GM23248 (cell line): ENCODE measurements around the gene TJP3. TPM values are rescaled to one million over a fixed set of nuclear protein-coding genes. Genes with fewer than 3 reads are reported as not detected.

ENCODE experiments used
- DNase-seq: peaks from one replicate; pipeline ENCODE4 v3.0.0-alpha.2; 2015
- H2AFZ ChIP-seq: fragments of 200-600 bp; sonication (generic); 2 replicates; pipeline ENCODE4 v1.6.1; 2016; ENCODE audit warnings: antibody characterized with exemption
- H3F3A ChIP-seq: fragments of 200-600 bp; sonication (generic); 2 replicates; pipeline ENCODE4 v1.6.1; 2016; ENCODE audit warnings: mild to moderate bottlenecking, antibody characterized with exemption, mixed run types; ENCODE audit not compliant: insufficient read depth
- H3K27ac ChIP-seq: fragments of 200-600 bp; sonication (generic); 2 replicates; pipeline ENCODE4 v1.5.1; 2016; ENCODE audit warnings: mild to moderate bottlenecking
- H3K27me3 ChIP-seq: fragments of 200-600 bp; sonication (generic); replicated peaks from 2 replicates; pipeline ENCODE4 v1.6.1; 2016; ENCODE audit warnings: mild to moderate bottlenecking; ENCODE audit not compliant: insufficient read depth
- H3K36me3 ChIP-seq: fragments of 200-600 bp; sonication (generic); 2 replicates; pipeline ENCODE4 v1.6.1; 2016; ENCODE audit warnings: low read depth, mild to moderate bottlenecking
- H3K4me1 ChIP-seq: fragments of 200-600 bp; sonication (generic); 2 replicates; pipeline ENCODE4 v1.6.1; 2016; ENCODE audit warnings: mild to moderate bottlenecking; ENCODE audit not compliant: insufficient read depth
- H3K4me2 ChIP-seq: fragments of 200-600 bp; sonication (generic); one replicate; pipeline ENCODE4 v1.6.1; 2016; ENCODE audit warnings: mild to moderate bottlenecking; ENCODE audit not compliant: unreplicated experiment
- H3K4me3 ChIP-seq: fragments of 200-600 bp; sonication (generic); 2 replicates; pipeline ENCODE4 v1.5.1; 2016; ENCODE audit warnings: mild to moderate bottlenecking
- H3K79me2 ChIP-seq: fragments of 200-600 bp; sonication (generic); 2 replicates; pipeline ENCODE4 v1.6.1; 2016; ENCODE audit warnings: mild to moderate bottlenecking; ENCODE audit not compliant: insufficient read depth
- H3K9ac ChIP-seq: fragments of 200-600 bp; sonication (generic); 2 replicates; pipeline ENCODE4 v1.6.1; 2016; ENCODE audit warnings: mild to moderate bottlenecking
- H3K9me2 ChIP-seq: fragments of 200-600 bp; sonication (generic); 2 replicates; pipeline ENCODE4 v1.6.1; 2016; ENCODE audit warnings: mixed run types, mild to moderate bottlenecking, moderate library complexity; ENCODE audit not compliant: insufficient read depth
- H3K9me3 ChIP-seq: fragments of 200-600 bp; sonication (generic); one replicate; pipeline ENCODE4 v1.6.1; 2017; ENCODE audit warnings: low read depth
- H4K20me1 ChIP-seq: fragments of 200-600 bp; sonication (generic); 2 replicates; pipeline ENCODE4 v1.6.0; 2016; ENCODE audit not compliant: insufficient read depth
- EZH2 ChIP-seq: fragments of 200-600 bp; sonication (generic); IDR thresholded peaks from 2 replicates; pipeline ENCODE4 v1.6.1; 2018; ENCODE audit warnings: antibody characterized with exemption, mild to moderate bottlenecking; ENCODE audit not compliant: insufficient read depth, poor library complexity, severe bottlenecking
- EZH2phosphoT487 ChIP-seq: fragments of 200-600 bp; sonication (generic); IDR thresholded peaks from 2 replicates; pipeline ENCODE4 v1.6.1; 2018; ENCODE audit warnings: antibody characterized with exemption, moderate library complexity, mild to moderate bottlenecking, low read depth; ENCODE audit not compliant: insufficient read depth
- WGBS, 2 experiments: methylation state at CpG; one replicate each; pipeline ENCODE4 v1.1.6; 2015 to 2017; ENCODE audit warnings: low lambda C conversion rate in 2 of 2, low coverage in 1 of 2; ENCODE audit errors: missing lambda C conversion rate in 2 of 2; 5-methylcytosine and 5-hydroxymethylcytosine counted together
- in situ Hi-C: fragments of 300-500 bp; cut with MboI; formaldehyde crosslinking; loops from 2 replicates; pipeline ENCODE4 v1.15.0; 2020
- polyA plus RNA-seq: library from polyadenylated mRNA; unstranded; fragments of >200 nt; fragmentation: Nextera tagmentation; extraction: Ambion mirVana; gene quantifications from 2 replicates; pipeline ENCODE4 v1.2.1, GENCODE V29; 2016
- total RNA-seq: library from RNA; depleted of rRNA; stranded (reverse); fragments of >200 nt; shearing (Covaris generic); gene quantifications from 2 replicates; pipeline ENCODE4 v1.2.3, GENCODE V29; 2014

The TJP3 gene
- total and polyA plus RNA-seq, 2 experiments from 2014 or later: not detected

DNA sequence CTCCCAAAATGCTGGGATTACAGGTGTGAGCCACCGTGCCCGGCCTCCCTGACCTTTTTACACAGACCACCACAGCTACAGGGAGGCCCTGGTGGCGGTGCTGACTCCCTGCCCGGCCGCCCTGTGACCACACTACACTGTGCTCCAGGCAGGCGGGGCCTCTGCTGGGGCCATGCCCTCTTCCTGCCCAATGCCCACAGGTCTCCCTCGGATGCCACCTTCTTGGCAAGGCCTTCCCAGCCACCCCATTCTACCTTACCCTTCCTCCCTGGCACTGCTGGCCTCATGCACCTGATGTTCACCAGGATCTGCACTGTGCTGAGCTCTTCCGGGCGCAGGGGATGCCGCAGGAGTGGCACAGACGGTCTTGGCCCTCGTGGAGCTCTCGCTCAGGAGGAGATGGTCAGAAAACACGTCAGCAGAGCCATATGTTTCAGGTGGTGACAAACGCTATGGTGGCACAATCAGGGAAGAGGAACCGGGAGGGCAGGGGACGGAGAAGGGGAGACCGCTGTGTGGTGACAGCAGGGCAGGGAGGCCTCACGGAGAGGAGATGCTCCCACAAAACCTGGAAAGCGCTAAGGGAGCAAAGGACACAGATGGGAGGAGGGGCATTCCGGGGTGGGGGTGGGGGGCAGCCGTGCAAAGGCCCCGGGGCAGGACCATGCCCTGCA lies 12.1 kb upstream of the TJP3 start:
- Histone ChIP-seq H3K27ac (no peak overlapping the region), H3K9me2 (no peaks in the 10 kb centered on the region), H3K27me3 (no peaks in the 10 kb centered on the region), H3K4me3 (no peak overlapping the region), H3K79me2 (peaks cover 87% of the 10 kb centered on the region), H3K36me3 (no peaks in the 10 kb centered on the region), H3K9ac (no peak overlapping the region), H3K9me3 (no peaks in the 10 kb centered on the region), H3K4me1 (0 out of 2 replicates have a peak, but pooled peaks cover 3% of the 10 kb centered on the region), H2AFZ (no peak overlapping the region), H3K4me2 (no peak overlapping the region), H4K20me1 (peaks cover 5% of the 10 kb centered on the region; the same call in 1 of the 2 replicates), H3F3A (no peaks in the 10 kb centered on the region)
- TF ChIP-seq EZH2: no peak
- TF ChIP-seq EZH2phosphoT487: no peak
- WGBS, 2 experiments: 80 to 84% methylated on average over 20 to 23 of the region's 23 CpGs
- DNase-seq: no peak
- in situ Hi-C loops: no loop called here

DNA sequence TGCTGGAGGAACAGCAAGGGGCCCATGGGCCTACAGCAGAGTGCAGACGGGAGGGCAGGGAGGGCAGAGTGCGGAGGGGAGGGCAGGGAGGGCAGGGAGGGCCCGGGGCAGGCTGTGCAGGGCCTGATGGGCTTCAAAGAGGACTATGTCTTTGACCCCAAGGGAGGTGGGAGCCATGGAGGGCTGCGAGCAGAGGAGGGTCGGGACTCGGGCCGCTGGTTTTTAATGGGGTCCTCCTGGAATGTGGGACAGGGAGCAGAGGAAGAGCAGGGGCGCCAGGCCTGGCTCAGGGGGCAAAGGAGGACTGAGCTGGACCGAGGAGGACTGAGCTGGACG lies 11.6 kb upstream of the TJP3 start:
- Histone ChIP-seq H3K9me2 (no peaks in the 10 kb centered on the region), H3K36me3 (no peaks in the 10 kb centered on the region), H3K27ac (no peak overlapping the region), H3K9ac (no peak overlapping the region), H3K79me2 (peaks cover 82% of the 10 kb centered on the region), H3K4me2 (no peak overlapping the region), H3K27me3 (no peaks in the 10 kb centered on the region), H2AFZ (no peak overlapping the region), H3K4me1 (0 out of 2 replicates have a peak, but pooled peaks cover 3% of the 10 kb centered on the region), H4K20me1 (peaks cover 5% of the 10 kb centered on the region; the same call in 1 of the 2 replicates), H3K4me3 (no peak overlapping the region), H3K9me3 (no peaks in the 10 kb centered on the region), H3F3A (no peaks in the 10 kb centered on the region)
- DNase-seq: no peak
- 89 to 100% methylated on average over 6 to 10 of the region's 10 CpGs for WGBS, 2 experiments
- in situ Hi-C loops: no loop called here
- TF ChIP-seq EZH2 (no peak), EZH2phosphoT487 (no peak)

DNA sequence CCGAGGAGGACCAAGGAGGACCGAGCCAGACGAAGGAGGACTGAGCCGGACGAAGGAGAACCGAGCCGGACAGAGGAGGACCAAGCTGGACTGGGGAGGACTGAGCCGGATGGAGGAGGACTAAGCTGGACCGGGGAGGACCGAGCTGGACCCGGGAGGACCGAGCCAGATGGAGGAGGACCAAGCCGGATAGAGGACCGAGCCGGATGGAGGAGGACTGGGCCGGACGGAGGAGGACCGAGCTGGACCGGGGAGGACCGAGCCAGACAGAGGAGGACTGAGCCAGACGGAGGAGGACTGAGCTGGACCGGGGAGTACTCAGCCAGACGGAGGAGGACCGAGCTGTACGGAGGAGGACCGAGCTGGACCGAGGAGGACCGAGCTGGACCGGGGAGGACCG lies 11.1 kb upstream of the TJP3 start:
- no peak overlapping the region for H3K9ac ChIP-seq
- no peaks in the 10 kb centered on the region for H3K27me3 ChIP-seq
- 0 out of 2 replicates have a peak, but pooled peaks cover 3% of the 10 kb centered on the region for H3K4me1 ChIP-seq
- H3K4me3 ChIP-seq: no peak overlapping the region
- H3F3A ChIP-seq: no peaks in the 10 kb centered on the region
- no peak overlapping the region for H3K4me2 ChIP-seq
- in situ Hi-C loops: no loop called here
- H3K36me3 ChIP-seq: no peaks in the 10 kb centered on the region
- H3K9me2 ChIP-seq: no peaks in the 10 kb centered on the region
- no peak for DNase-seq
- 91% methylated on average over 13 to 30 of the region's 30 CpGs for WGBS, 2 experiments
- no peak overlapping the region for H2AFZ ChIP-seq
- peaks cover 77% of the 10 kb centered on the region for H3K79me2 ChIP-seq
- no peak for TF ChIP-seq EZH2phosphoT487
- no peak for TF ChIP-seq EZH2
- no peaks in the 10 kb centered on the region for H3K9me3 ChIP-seq
- H4K20me1 ChIP-seq: peaks cover 2% of the 10 kb centered on the region; the same call in 1 of the 2 replicates
- H3K27ac ChIP-seq: no peak overlapping the region

DNA sequence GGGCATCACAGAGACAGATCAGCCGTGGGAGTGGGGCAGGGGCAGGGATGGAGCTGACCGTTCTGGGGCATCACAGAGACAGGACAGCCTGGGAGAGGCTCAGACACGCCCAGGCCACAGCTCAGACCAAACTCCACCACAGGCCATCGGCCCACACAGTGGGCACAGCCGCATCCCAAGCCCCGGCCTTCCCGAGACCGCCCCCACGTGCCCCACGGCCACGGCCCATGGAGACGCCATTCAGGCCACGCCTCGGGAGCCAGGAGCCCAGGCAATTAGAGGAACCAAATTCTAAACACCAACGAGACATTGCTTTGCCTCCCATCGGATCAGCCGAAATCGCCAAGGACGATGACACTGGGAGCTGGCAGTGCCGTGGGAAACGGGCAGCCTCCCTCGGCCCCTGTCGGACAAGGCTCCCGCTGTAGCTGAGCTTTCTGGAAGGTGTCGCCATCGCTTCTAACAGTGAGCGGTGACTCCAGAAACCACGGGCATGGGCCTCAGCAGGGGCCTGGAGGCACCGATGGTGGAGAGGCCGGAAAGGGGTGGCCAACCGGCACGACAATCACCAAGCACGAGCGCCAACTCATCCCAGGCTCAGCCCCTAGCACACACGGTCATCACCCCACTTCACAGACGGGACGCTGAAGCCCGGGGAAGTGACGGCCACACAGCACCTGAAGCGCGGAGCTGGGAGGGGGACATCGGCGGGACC lies 10.4 kb upstream of the TJP3 start:
- no peaks in the 10 kb centered on the region for H3K36me3 ChIP-seq
- no peak for DNase-seq
- H3K4me3 ChIP-seq: no peak overlapping the region
- no peak overlapping the region for H2AFZ ChIP-seq
- H3K4me1 ChIP-seq: 0 out of 2 replicates have a peak, but pooled peaks cover 3% of the 10 kb centered on the region
- H3K4me2 ChIP-seq: no peak overlapping the region
- no peaks in the 10 kb centered on the region for H4K20me1 ChIP-seq
- no peaks in the 10 kb centered on the region for H3K9me3 ChIP-seq
- no peaks in the 10 kb centered on the region for H3F3A ChIP-seq
- H3K9ac ChIP-seq: no peak overlapping the region
- in situ Hi-C loops: no loop called here
- no peak overlapping the region for H3K27ac ChIP-seq
- WGBS, 2 experiments: 87% methylated on average over 40 to 43 of the region's 43 CpGs
- peaks cover 70% of the 10 kb centered on the region for H3K79me2 ChIP-seq
- H3K9me2 ChIP-seq: no peaks in the 10 kb centered on the region
- H3K27me3 ChIP-seq: no peaks in the 10 kb centered on the region
- TF ChIP-seq EZH2 (no peak), EZH2phosphoT487 (no peak)
